GM19455 (cell line): ENCODE data around the gene ZNRF1.
"Not testable (repeated sequence)": the region's sequence is repeated elsewhere in the genome, so short reads cannot be mapped to it uniquely, and the experiment has no call there.

Source experiments
- ATAC-seq: cut with Tn5 transposase; IDR thresholded peaks from one replicate; pipeline ENCODE4 v1.9.1; 2021; ENCODE audit not compliant: unreplicated experiment

ZNRF1 gene

GRCh38 chr16:74998481-74999218 is at the start of gene ZNRF1:
TSS of gene ZNRF1 (plus strand) at chr16:74999024. CDS start at chr16:74999672, 648 bp downstream.
- peak; percentile 71 for ATAC-seq

DNA sequence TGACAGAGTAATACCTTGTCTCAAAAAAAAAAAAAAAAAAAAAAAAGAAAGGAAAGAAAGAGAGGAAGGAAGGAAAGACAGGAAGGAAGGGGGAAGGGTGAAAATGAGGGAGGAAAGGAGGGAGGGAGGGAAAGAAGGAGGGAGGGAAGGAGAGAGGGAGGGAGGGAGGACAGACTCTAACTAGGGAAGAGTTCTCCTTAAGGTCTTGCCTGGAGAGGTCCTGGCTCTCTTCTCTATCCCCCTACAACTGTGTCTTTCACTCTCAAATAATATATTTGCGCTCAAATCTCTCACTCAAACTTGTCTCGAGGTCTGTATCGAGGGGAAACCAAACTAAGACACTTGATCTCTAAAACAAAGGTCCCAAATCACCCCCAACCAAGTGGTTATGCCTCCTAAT is 49.5 kb upstream of the ZNRF1 start:
- no peak for ATAC-seq

- no peak for ATAC-seq
Observed at GRCh38 chr16:74950511-74950910, 48.3 kb upstream of the ZNRF1 start.

DNA sequence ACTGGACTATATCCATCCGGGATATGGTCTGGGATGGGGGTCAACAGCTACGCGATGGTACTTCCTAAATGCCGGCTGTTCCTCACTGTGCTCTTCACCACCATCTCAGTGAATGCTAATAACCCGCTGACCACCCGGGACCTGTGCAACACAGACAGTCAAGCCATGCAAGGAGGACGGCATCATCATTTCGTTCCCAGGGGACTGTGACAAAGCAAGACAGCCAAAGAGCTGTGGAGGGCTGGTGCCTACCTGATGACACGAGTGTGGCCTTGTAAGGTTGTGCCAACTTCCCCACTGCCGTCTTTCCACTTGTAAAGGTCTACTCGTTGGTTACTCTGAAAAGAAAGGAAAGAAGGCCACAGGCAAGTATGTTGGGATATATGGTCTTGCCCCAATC is 47.6 kb upstream of the ZNRF1 start:
- ATAC-seq = no peak

GRCh38 chr16:74951681-74952080 is 47.1 kb upstream of the ZNRF1 start:
- no peak for ATAC-seq

DNA sequence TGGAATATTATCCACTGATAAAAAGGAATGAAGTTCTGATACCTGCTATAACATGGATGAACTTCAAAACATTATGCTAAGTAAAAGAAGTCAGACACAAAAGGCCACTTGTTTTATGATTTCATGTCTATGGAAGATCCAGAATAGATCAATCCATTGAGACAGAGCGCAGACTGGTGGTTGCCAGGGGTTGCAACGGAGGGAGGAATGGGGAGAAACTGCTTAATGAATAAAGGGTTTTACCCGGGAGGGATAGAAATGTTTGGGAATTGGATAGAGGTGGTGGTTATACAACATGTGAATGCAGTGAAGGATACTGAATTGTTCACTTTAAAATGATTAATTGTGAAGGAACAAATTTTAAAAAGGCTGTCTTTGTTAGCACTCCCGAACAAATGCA is 44.1 kb upstream of the ZNRF1 start:
- no peak for ATAC-seq

- ATAC-seq = no peak
Observed at GRCh38 chr16:74973304-74973703, 25.5 kb upstream of the ZNRF1 start.

DNA sequence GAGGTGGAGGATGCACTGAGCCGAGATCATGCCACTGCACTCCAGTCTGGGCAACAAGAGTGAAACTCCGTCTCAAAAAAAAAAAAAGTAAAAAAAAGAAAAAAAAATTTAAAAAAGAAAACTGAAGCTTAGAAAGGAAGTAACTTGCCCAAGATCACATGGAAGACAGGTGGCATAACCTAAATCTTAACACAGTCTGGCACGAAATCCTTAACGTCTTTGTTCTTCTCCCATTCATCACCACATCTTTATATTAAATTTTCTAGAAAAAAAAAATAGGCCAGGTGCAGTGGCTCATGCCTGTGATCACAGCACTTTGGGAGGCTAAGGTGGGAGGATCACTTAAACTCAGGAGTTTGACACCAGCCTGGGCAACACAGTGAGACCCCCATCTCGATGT is 23.2 kb upstream of the ZNRF1 start:
- no peak for ATAC-seq

DNA sequence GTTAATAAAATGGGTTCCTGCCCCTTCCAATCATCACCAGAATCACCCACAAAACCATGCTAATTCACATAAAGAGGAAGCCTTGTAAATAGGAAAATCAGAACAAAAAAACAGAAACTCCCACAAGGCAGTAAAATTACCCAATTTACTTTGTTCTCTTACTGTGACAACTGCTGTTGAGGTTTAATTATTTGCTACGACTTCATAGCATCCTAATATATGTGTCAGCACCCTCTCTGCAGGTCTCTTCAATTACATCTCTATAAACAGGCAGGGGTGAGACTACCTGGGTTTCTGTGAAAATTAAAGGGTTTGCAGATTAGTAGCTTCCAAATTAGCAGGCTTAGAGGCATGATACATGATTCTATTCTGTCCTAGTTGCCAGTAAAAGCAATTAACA is 16.6 kb upstream of the ZNRF1 start:
- ATAC-seq = no peak

GRCh38 chr16:74984194-74984528 is 14.7 kb upstream of the ZNRF1 start:
- ATAC-seq = no peak

- ATAC-seq = peak; percentile 99
Observed at GRCh38 chr16:74984529-74985296, 14.1 kb upstream of the ZNRF1 start, which contains the start of gene WDR59. TSS of gene WDR59 (minus strand) at chr16:74985123. CDS start at chr16:74985017, 106 bp downstream.

- ATAC-seq = no peak
Observed at GRCh38 chr16:74987027-74987681, 11.7 kb upstream of the ZNRF1 start.

- not testable (repeated sequence) for ATAC-seq
Observed at GRCh38 chr16:74989864-74990263, 9.0 kb upstream of the ZNRF1 start.

GRCh38 chr16:74990832-74991231 is 8.0 kb upstream of the ZNRF1 start:
- ATAC-seq = no peak

DNA sequence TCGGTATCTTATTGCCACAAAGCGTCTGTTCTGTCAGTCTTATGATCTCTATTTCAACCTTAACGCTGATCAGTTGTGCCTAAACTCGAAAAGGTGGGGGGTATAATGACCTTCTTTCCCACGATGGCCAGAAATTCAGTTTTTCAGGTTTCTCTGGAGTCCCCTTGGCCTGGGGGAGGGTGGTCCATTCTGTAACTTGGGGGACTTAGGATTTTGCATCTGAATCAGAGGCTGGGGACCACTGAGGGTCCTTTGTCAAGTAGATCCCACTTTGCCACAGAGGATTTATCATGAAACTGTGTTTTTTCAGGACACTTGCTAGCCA is 7.6 kb upstream of the ZNRF1 start:
- no peak for ATAC-seq

DNA sequence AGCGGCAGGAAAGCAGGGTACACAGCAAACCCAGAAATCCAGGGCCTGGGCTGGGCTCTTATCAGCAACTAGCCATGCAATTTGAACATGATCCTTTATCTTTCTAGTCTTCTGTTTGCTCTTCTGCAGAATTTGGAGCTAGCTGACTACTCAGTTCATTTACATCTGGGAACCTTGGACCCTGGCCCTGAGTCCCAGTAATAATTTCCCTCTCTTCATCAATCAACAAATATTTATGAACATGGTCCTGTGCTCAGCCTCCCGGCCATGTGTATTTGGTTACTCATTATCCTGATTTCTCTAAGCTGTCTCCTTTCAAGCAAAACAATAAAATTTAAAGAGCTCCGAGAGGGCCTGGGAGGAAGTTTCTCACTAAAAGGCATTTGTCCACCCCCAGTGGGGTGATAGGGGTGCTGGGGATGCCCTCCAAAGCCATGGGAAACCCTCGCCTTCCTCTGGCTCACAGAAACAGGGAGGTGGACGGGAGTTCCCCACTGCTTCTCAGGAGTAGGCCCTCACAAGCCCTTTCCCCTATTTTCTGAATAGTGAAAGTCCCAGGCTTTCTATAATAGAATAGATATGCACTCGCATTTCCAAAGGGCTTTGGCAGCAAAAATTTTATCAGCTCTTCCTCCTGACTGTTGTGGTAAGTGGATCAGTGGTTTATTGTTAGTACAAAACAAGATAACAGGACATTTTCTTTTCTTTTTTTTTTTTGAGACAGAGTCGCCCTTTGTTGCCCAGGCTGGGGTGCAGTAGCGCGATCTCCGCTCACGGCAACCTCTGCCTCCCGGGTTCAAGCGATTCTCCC is 7.0 kb upstream of the ZNRF1 start:
- no peak for ATAC-seq

DNA sequence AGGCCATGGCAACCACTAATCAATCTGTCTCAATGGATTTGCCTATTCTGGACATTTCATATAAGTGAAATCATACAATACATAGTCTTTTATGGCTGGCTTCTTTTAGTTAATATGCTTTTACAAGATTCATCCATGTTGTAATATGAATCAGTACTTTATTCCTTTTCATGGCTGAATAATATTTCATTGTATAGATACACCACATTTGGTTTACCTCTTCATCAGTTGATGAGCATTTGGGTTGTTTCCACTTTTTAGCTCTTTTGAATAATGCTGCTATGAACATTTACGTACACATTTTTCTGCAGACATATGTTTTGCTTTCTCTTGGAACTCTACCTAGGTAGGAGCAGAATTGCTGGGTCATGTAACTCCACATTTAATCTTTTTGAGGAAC is 2.8 kb upstream of the ZNRF1 start:
- no peak for ATAC-seq

- no peak for ATAC-seq
Observed at GRCh38 chr16:74997042-74997491, 1.8 kb upstream of the ZNRF1 start.

DNA sequence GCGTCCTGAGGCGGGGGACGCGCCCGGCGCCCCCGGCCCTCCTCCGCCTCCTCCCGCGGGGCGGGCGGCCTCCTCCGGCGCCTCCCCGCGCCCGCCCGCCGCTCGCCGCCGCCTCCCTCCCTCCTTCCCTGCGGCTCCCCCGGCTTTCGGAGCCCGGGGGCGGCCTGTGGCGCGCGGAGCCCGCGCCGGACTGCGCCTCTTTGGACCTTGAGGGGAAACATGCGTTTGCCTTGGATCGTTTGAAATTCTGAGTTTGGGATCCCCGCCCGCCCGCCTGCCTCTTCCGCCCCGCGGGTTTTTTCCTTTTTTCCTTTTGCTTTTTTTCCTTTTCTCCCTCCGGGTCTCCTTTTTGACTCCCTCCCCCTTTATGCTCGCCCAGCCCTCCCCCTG is 390 bp downstream of the ZNRF1 start:
- ATAC-seq = peak; percentile 38

DNA sequence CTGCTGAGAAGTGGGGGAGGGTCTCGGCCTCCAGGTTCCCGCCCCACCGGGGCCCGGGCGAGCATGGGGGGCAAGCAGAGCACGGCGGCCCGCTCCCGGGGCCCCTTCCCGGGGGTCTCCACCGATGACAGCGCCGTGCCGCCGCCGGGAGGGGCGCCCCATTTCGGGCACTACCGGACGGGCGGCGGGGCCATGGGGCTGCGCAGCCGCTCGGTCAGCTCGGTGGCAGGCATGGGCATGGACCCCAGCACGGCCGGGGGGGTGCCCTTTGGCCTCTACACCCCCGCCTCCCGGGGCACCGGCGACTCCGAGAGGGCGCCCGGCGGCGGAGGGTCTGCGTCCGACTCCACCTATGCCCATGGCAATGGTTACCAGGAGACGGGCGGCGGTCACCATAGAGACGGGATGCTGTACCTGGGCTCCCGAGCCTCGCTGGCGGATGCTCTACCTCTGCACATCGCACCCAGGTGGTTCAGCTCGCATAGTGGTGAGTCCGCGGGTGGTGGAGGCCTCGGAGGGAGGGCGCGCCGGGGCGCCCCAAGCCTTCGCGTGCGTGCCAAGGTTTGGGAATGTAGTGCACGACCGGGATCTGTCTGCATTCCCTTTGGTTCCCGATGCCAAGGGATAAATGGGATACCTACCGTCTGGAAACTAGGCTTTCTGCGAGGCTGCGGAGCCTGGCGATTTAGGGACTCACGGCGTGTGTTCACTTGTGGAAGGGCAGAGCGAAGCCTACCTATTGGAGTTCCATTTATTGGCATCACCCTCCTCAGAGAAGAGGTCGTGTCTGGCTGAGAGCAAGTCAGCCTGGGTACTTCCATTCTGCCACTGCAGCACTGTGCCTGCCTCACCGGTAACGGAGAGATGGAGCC is 1.0 kb downstream of the ZNRF1 start:
- ATAC-seq = peak; percentile 37
